ENCODE results near the gene NKAIN2. TPM values are rescaled to one million over a fixed set of nuclear protein-coding genes. Genes with fewer than 3 reads are reported as not detected.

Gene NKAIN2
- total and polyA plus RNA-seq, 9 of the 15 experiments (the other 6 are each of a cell fraction or from before 2014, with no cell fraction given): not detected

DNA sequence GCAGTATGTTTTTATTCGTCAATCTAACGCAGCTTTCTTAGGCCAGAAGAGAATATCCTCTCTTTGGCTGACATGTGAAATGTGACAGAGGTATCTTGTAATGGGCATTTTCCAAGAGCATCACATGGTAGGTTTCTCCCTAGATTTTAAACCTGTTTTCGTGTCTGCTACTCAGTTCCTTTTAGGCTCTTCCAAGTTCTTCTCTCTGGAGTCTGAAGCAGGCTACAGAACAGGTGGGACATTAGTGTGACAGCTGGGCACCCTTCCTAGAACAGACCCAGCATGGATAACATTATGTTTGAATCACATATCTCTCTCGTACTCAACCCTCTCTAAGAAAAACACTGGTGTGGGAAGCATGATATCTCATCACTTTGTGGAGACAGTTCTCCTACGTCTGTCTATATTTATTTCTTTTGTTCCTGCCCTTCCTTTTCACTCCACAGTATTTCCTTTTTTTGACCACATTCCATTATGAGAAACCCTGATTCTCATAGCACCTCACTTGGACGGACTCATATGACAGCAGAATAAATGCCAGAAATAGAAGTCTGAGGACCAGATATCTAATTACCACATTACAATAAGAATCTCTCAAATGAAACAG, 263.4 kb downstream of the NKAIN2 start:
- H2AFZ ChIP-seq (ENCODE audit: low read depth, low read length): no peak overlapping the region
- in situ Hi-C loops (cut with MboI) (no loop called here), intact Hi-C loops (cut with micrococcal nuclease) (no loop called here)
- H3K4me3 ChIP-seq: no peak overlapping the region
- no peaks in the 10 kb centered on the region for H3K36me3 ChIP-seq (ENCODE audit: control insufficient read depth, insufficient read depth, low read length)
- H3K27me3 ChIP-seq (ENCODE audit: control insufficient read depth in 2 of 2, insufficient read depth in 2 of 2, low read length in 2 of 2): no peaks in the 10 kb centered on the region
- no peak overlapping the region for H3K4me2 ChIP-seq (ENCODE audit: insufficient read depth, low read length)
- CTCF ChIA-PET (ENCODE audit: low intra/inter-chr PET ratio): no interaction called here
- H3K9me1 ChIP-seq (ENCODE audit: control insufficient read depth, insufficient read depth, low read length): no peaks in the 10 kb centered on the region
- TF ChIP-seq, protein P1, sequence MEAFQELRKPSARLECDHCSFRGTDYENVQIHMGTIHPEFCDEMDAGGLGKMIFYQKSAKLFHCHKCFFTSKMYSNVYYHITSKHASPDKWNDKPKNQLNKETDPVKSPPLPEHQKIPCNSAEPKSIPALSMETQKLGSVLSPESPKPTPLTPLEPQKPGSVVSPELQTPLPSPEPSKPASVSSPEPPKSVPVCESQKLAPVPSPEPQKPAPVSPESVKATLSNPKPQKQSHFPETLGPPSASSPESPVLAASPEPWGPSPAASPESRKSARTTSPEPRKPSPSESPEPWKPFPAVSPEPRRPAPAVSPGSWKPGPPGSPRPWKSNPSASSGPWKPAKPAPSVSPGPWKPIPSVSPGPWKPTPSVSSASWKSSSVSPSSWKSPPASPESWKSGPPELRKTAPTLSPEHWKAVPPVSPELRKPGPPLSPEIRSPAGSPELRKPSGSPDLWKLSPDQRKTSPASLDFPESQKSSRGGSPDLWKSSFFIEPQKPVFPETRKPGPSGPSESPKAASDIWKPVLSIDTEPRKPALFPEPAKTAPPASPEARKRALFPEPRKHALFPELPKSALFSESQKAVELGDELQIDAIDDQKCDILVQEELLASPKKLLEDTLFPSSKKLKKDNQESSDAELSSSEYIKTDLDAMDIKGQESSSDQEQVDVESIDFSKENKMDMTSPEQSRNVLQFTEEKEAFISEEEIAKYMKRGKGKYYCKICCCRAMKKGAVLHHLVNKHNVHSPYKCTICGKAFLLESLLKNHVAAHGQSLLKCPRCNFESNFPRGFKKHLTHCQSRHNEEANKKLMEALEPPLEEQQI (IDR thresholded peaks at IDR 0.05): no peak
- TF ChIP-seq C11orf30 (IDR thresholded peaks at IDR 0.05; ENCODE audit: low read depth): no peak
- FAIRE-seq (no peak), DNase-seq (ENCODE audit: extremely low read depth in 1 of 4, low spot score in 3 of 4) (no peak), ATAC-seq (no peak)
- POLR2A ChIA-PET: no interaction called here
- H3K9me3 ChIP-seq (replicated peaks; ENCODE audit: control insufficient read depth, insufficient read depth, low read depth, low read length): peaks cover 2% of the 10 kb centered on the region; the same call in 1 of the 2 replicates
- H3K4me1 ChIP-seq (replicated peaks in 1 of 2; ENCODE audit: control insufficient read depth in 2 of 2, insufficient read depth in 2 of 2, low read length in 2 of 2): no peaks in the 10 kb centered on the region
- H3K27ac ChIP-seq (ENCODE audit: extremely low read depth, low read depth, low read length): no peak overlapping the region
- H3K9ac ChIP-seq (ENCODE audit: insufficient read depth in 1 of 2, low read depth in 2 of 2, low read length in 2 of 2): no peak overlapping the region
- BruUV-seq (replicated peaks): no TSS peak
- WGBS (ENCODE audit: insufficient coverage, low coverage, missing lambda C conversion rate): 0% methylated on average over 6 of the region's 6 CpGs
- no peaks in the 10 kb centered on the region for H4K20me1 ChIP-seq (replicated peaks; ENCODE audit: control insufficient read depth, insufficient read depth, low read length)
- no peaks in the 10 kb centered on the region for H3K79me2 ChIP-seq (ENCODE audit: control insufficient read depth, insufficient read depth, low read length)
